ENCODE data around the gene CSNK1E.

The CSNK1E gene

GRCh38 chr22:38284042-38284402 lies 33.2 kb downstream of the CSNK1E start:
- in situ Hi-C loops (cut with MboI; ENCODE audit: low pct_unique_long_range_greater_than_20kb, low sequenced_read_pairs, unreplicated experiment) = no loop called here
- no peak for DNase-seq (ENCODE audit: low spot score)
- TF ChIP-seq, protein P1, sequence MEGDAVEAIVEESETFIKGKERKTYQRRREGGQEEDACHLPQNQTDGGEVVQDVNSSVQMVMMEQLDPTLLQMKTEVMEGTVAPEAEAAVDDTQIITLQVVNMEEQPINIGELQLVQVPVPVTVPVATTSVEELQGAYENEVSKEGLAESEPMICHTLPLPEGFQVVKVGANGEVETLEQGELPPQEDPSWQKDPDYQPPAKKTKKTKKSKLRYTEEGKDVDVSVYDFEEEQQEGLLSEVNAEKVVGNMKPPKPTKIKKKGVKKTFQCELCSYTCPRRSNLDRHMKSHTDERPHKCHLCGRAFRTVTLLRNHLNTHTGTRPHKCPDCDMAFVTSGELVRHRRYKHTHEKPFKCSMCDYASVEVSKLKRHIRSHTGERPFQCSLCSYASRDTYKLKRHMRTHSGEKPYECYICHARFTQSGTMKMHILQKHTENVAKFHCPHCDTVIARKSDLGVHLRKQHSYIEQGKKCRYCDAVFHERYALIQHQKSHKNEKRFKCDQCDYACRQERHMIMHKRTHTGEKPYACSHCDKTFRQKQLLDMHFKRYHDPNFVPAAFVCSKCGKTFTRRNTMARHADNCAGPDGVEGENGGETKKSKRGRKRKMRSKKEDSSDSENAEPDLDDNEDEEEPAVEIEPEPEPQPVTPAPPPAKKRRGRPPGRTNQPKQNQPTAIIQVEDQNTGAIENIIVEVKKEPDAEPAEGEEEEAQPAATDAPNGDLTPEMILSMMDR (IDR thresholded peaks at IDR 0.05; ENCODE audit: extremely low read depth, insufficient read depth, missing control alignments) = no peak

DNA sequence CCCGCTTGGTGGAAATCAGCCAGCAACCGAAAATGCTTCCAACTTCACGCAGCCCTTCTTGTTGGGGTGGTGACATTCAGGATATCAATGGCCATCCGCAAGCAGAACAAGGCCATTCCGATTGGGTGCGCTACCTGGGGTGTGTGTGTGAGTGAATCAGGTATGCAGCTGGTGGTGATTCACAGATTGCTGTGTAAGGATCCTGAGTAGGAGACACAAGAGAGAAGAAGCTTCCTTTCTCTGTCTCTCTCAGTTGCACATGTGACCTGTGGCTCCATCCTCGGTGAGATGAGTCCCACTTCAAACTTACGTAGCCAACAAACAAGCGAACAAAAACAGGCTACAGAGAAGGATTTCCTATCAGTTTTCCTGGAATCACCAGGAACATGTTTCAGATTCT lies 34.8 kb downstream of the CSNK1E start:
- in situ Hi-C loops (cut with MboI; ENCODE audit: low pct_unique_long_range_greater_than_20kb, low sequenced_read_pairs, unreplicated experiment) = no loop called here
- TF ChIP-seq, protein P1 (IDR thresholded peaks at IDR 0.05; ENCODE audit: extremely low read depth, insufficient read depth, missing control alignments) = no peak
- DNase-seq (ENCODE audit: low spot score) = no peak

DNA sequence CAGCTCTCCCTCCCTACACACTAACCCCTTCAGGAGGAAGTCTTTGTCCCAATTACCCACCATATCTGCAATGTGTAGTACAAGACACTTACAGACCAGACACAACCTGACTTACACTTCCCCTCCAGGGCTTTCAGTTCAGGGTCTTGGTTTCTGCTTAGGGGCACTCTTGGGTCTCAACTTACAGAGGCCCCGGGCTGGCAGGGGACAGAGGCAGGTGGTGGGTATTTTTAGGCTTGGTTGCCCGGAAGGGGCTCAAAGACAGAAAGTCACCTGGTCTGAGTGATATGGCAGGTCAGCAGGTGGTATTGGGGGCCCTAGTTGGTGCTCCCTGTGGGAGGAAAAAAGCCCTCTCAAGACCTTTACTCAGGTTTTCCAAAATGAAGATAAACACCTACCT lies 41.1 kb downstream of the CSNK1E start:
- TF ChIP-seq, protein P1 (IDR thresholded peaks at IDR 0.05; ENCODE audit: extremely low read depth, insufficient read depth, missing control alignments) = no peak
- in situ Hi-C loops (cut with MboI; ENCODE audit: low pct_unique_long_range_greater_than_20kb, low sequenced_read_pairs, unreplicated experiment) = no loop called here
- no peak for DNase-seq (ENCODE audit: low spot score)

- in situ Hi-C loops (cut with MboI; ENCODE audit: low pct_unique_long_range_greater_than_20kb, low sequenced_read_pairs, unreplicated experiment) = no loop called here
These were observed 44.0 kb downstream of the CSNK1E start for GRCh38 chr22:38273135-38273826.

DNA sequence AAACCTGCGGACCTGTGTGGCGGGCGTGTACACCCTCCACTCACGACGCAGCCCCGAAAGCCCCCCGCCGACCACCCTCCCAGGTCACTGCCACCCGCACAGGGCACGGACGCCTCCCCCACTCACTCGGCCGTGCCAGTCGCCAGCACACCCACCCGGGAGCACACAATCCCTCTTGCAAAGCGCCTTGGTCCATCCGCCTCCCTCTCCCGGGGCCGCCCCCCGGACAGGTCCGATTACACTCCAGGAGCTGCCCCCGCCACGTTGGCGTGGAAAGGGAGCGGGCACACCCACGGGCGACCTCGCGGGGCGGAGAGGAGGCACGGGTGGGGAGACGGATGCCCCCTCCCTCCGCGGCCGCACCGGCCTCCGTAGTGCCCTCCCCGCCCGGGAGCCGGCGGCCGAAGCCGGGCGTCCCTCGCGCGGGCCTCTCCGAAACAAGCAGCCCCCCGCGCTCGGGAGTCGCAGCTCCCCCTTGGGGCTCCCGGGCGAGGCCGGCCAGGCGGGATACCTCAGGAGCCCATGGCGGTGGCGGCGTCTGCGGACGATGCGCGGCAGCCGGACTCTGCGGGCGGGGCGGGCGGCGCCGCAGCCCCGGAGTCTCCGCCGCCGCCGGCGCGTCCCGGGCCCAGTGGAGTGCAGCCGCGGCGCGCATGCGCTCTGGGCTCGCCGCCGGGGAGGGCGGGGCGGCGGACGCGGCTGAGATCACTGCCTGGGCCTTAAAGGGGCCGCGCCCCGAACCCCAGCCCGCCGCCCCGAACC lies 44.7 kb downstream of the CSNK1E start, which contains the start of gene TMEM184B:
Gene TMEM184B (minus strand): TSS at position 638 of the 762 bp plus-strand sequence. CDS start 25,049 bp downstream, outside the sequence.
- in situ Hi-C loops (cut with MboI; ENCODE audit: low pct_unique_long_range_greater_than_20kb, low sequenced_read_pairs, unreplicated experiment) = no loop called here
- peak; percentile 97 for DNase-seq (ENCODE audit: low spot score)
- TF ChIP-seq, protein P1 (IDR thresholded peaks at IDR 0.05; ENCODE audit: extremely low read depth, insufficient read depth, missing control alignments) = no peak

More at GRCh38 chr22:38273135-38273826, 44.0 kb downstream of the CSNK1E start:
- TF ChIP-seq, protein P1 (IDR thresholded peaks at IDR 0.05; ENCODE audit: extremely low read depth, insufficient read depth, missing control alignments) = no peak
- no peak for DNase-seq (ENCODE audit: low spot score)

- TF ChIP-seq, protein P1 (IDR thresholded peaks at IDR 0.05; ENCODE audit: extremely low read depth, insufficient read depth, missing control alignments) = no peak
- in situ Hi-C loops (cut with MboI; ENCODE audit: low pct_unique_long_range_greater_than_20kb, low sequenced_read_pairs, unreplicated experiment) = no loop called here
- no peak for DNase-seq (ENCODE audit: low spot score)
These were observed 45.3 kb downstream of the CSNK1E start for GRCh38 chr22:38271927-38272372.
